H1 (cell line): ENCODE results near the gene ATG16L1. TPM values are rescaled to one million over a fixed set of nuclear protein-coding genes. Genes with fewer than 3 reads are reported as not detected.

Source experiments
- CTCF ChIA-PET: fragments of 300-600 bp; sonication (Branson Sonifier 250); formaldehyde crosslinking; loops from one replicate; lab custom pipeline; 2021; ENCODE audit not compliant: partially characterized antibody; lab: Charles Lee
- POLR2A ChIA-PET: fragments of 300-600 bp; sonication (Branson Sonifier 250); formaldehyde crosslinking; loops from one replicate; lab custom pipeline; 2021; ENCODE audit warnings: inconsistent platforms; ENCODE audit not compliant: partially characterized antibody; lab: Charles Lee
- DNase-seq, 2 experiments: peaks; one replicate each; pipeline versions ENCODE4 v3.0.0 to v3.0.0-alpha.2; 2010 to 2022; ENCODE audit warnings: low spot score in 2 of 2, low read depth in 1 of 2, mixed read lengths in 1 of 2
- FAIRE-seq: peaks from 2 replicates; lab custom pipeline; 2011; peaks lifted over from hg19 to GRCh38; lab: Jason Lieb, UNC
- H2AFZ ChIP-seq: 2 replicates; pipeline ENCODE4 v1.8.1; 2012; ENCODE audit warnings: low read length, inconsistent platforms
- H2AK5ac ChIP-seq: 2 replicates; pipeline ENCODE4 v1.6.1; 2013; ENCODE audit warnings: low read depth, low read length
- H2BK120ac ChIP-seq: replicated peaks from 2 replicates; pipeline ENCODE3; 2013; ENCODE audit warnings: low read depth, low read length, inconsistent platforms
- H2BK12ac ChIP-seq: 2 replicates; pipeline ENCODE4 v1.6.1; 2013; ENCODE audit warnings: low read depth, low read length
- H2BK15ac ChIP-seq: 2 replicates; pipeline ENCODE4 v1.6.1; 2013; ENCODE audit warnings: low read length
- H2BK20ac ChIP-seq: 2 replicates; pipeline ENCODE4 v1.6.1; 2013; ENCODE audit warnings: low read length
- H2BK5ac ChIP-seq: 2 replicates; pipeline ENCODE4 v1.6.1; 2013; ENCODE audit warnings: low read depth, low read length
- H3K14ac ChIP-seq: 2 replicates; pipeline ENCODE4 v1.6.1; 2013; ENCODE audit warnings: inconsistent platforms; ENCODE audit not compliant: insufficient read length
- H3K18ac ChIP-seq: 2 replicates; pipeline ENCODE4 v1.6.1; 2013; ENCODE audit warnings: low read length; ENCODE audit errors: extremely low read depth
- H3K23ac ChIP-seq: 2 replicates; pipeline ENCODE4 v1.6.1; 2013; ENCODE audit warnings: inconsistent platforms; ENCODE audit not compliant: insufficient read length
- H3K23me2 ChIP-seq: 2 replicates; pipeline ENCODE4 v1.6.1; 2013; ENCODE audit warnings: low read depth, low read length
- H3K27ac ChIP-seq: 2 replicates; pipeline ENCODE4 v1.6.1; 2011; ENCODE audit warnings: low read depth, low read length, inconsistent platforms
- H3K27me3 ChIP-seq, 4 experiments: replicated peaks in 1 of 4; 1 replicate in 1 of 4; 2 replicates in 3 of 4; pipeline versions ENCODE4 v1.6.1 to v1.8.1; 2011 to 2013; ENCODE audit warnings: low read length in 3 of 4, mild to moderate bottlenecking in 3 of 4, inconsistent platforms in 2 of 4, mixed read lengths in 2 of 4, moderate library complexity in 1 of 4; ENCODE audit not compliant: control insufficient read depth in 3 of 4, insufficient read depth in 3 of 4; ENCODE audit errors: extremely low read depth in 1 of 4
- H3K36me3 ChIP-seq, 4 experiments: 2 replicates each; pipeline versions ENCODE4 v1.6.1 to v1.8.1; 2011 to 2013; ENCODE audit warnings: mild to moderate bottlenecking in 4 of 4, low read length in 3 of 4, moderate library complexity in 2 of 4, control low read depth in 1 of 4, inconsistent platforms in 1 of 4; ENCODE audit not compliant: insufficient read depth in 4 of 4, control insufficient read depth in 2 of 4
- H3K4ac ChIP-seq: replicated peaks from 2 replicates; pipeline ENCODE3; 2013; ENCODE audit warnings: low read length, low read depth, mixed read lengths, inconsistent platforms; ENCODE audit not compliant: insufficient read length
- H3K4me1 ChIP-seq, 4 experiments: replicated peaks in 1 of 4; 1 replicate in 1 of 4; 2 replicates in 3 of 4; pipeline versions ENCODE4 v1.6.1 to v1.8.1; 2011 to 2013; ENCODE audit warnings: low read length in 3 of 4, inconsistent platforms in 2 of 4, mixed read lengths in 1 of 4; ENCODE audit not compliant: insufficient read depth in 4 of 4, control insufficient read depth in 3 of 4
- H3K4me2 ChIP-seq, 2 experiments: 2 replicates each; pipeline versions ENCODE4 v1.6.1 to v1.8.1; 2011 to 2013; ENCODE audit warnings: low read depth in 2 of 2, low read length in 2 of 2, control low read depth in 1 of 2, inconsistent platforms in 1 of 2, mild to moderate bottlenecking in 1 of 2; ENCODE audit not compliant: insufficient read depth in 1 of 2
- H3K4me3 ChIP-seq, 4 experiments: fragments of 200-600, 300-600 bp in 1 of 4; sonication (generic), shearing (Covaris generic), sonication (Bioruptor Twin) in 1 of 4; 2 replicates each; pipeline versions ENCODE4 v1.5.1 to v1.8.1; 2011 to 2016; ENCODE audit warnings: low read length in 4 of 4, low read depth in 3 of 4, control low read depth in 2 of 4, inconsistent platforms in 2 of 4, mild to moderate bottlenecking in 2 of 4, mixed read lengths in 1 of 4, moderate library complexity in 1 of 4; ENCODE audit not compliant: insufficient read depth in 2 of 4; ENCODE audit errors: extremely low read depth in 1 of 4
- H3K56ac ChIP-seq: replicated peaks from 2 replicates; pipeline ENCODE3; 2013; ENCODE audit warnings: low read depth, mild to moderate bottlenecking, mixed read lengths, low read length, inconsistent platforms; ENCODE audit not compliant: insufficient read length
- H3K79me1 ChIP-seq: 2 replicates; pipeline ENCODE4 v1.6.1; 2013; ENCODE audit warnings: low read depth, low read length, control low read depth
- H3K79me2 ChIP-seq, 2 experiments: 2 replicates each; pipeline versions ENCODE4 v1.6.1 to v1.8.1; 2012 to 2013; ENCODE audit warnings: low read length in 2 of 2, mild to moderate bottlenecking in 2 of 2, inconsistent platforms in 1 of 2; ENCODE audit not compliant: insufficient read depth in 2 of 2, control insufficient read depth in 1 of 2
- H3K9ac ChIP-seq, 4 experiments: replicated peaks in 1 of 4; 1 replicate in 1 of 4; 2 replicates in 3 of 4; pipeline versions ENCODE4 v1.6.1 to v1.8.1; 2011 to 2013; ENCODE audit warnings: low read depth in 3 of 4, low read length in 3 of 4, control low read depth in 2 of 4, mild to moderate bottlenecking in 2 of 4, moderate library complexity in 2 of 4, inconsistent platforms in 1 of 4; ENCODE audit errors: extremely low read depth in 1 of 4
- H3K9me3 ChIP-seq, 2 experiments: 2 replicates each; pipeline versions ENCODE4 v1.6.1 to v1.8.1; 2012 to 2013; ENCODE audit warnings: mild to moderate bottlenecking in 2 of 2, moderate library complexity in 2 of 2, control low read depth in 1 of 2, inconsistent platforms in 1 of 2, low read depth in 1 of 2, low read length in 1 of 2, mixed read lengths in 1 of 2; ENCODE audit not compliant: insufficient read depth in 2 of 2
- H4K20me1 ChIP-seq, 2 experiments: replicated peaks in 1 of 2; 2 replicates each; pipeline versions ENCODE3 to v1.8.1; 2011 to 2013; ENCODE audit warnings: inconsistent platforms in 2 of 2, low read length in 2 of 2, mild to moderate bottlenecking in 1 of 2; ENCODE audit not compliant: insufficient read depth in 2 of 2, control insufficient read depth in 1 of 2
- H4K5ac ChIP-seq: 2 replicates; pipeline ENCODE4 v1.6.1; 2013; ENCODE audit warnings: low read length, low read depth, mixed read lengths, inconsistent platforms; ENCODE audit not compliant: insufficient read length
- H4K8ac ChIP-seq: 2 replicates; pipeline ENCODE4 v1.8.0; 2013; ENCODE audit warnings: mild to moderate bottlenecking, moderate library complexity, low read length, inconsistent platforms; ENCODE audit not compliant: insufficient read depth; ENCODE audit errors: extremely low read depth
- H4K91ac ChIP-seq: replicated peaks from 2 replicates; pipeline ENCODE3; 2013; ENCODE audit warnings: low read length, mixed read lengths, inconsistent platforms; ENCODE audit not compliant: insufficient read length
- ASH2L ChIP-seq: fragments of 200-600, 300-600 bp; sonication (generic); IDR thresholded peaks from one replicate; pipeline ENCODE4 v1.7.1; 2017; ENCODE audit warnings: low read length
- CBX5 ChIP-seq: fragments of 300-800, 300-1000 bp; sonication (generic); IDR thresholded peaks from 2 replicates; pipeline ENCODE4 v1.7.1; 2016; ENCODE audit warnings: antibody characterized with exemption, low read length, low read depth
- PHF8 ChIP-seq: fragments of 200-600 bp; sonication (generic); conservative IDR thresholded peaks from 2 replicates; pipeline ENCODE4 v1.7.1; 2012; ENCODE audit warnings: low read depth, mild to moderate bottlenecking, inconsistent platforms, low read length, moderate library complexity
- POU5F1 ChIP-seq: IDR thresholded peaks from 2 replicates; pipeline ENCODE4 v1.6.1; 2011; ENCODE audit warnings: low read depth, mild to moderate bottlenecking, low read length, moderate library complexity
- RFX5 ChIP-seq: IDR thresholded peaks from 2 replicates; pipeline ENCODE4 v1.6.1; 2011; ENCODE audit warnings: low read depth, low read length, improper control_type of control experiment, borderline replicate concordance
- SP4 ChIP-seq: IDR thresholded peaks from 2 replicates; pipeline ENCODE4 v1.6.1; 2012; ENCODE audit warnings: low read length, inconsistent platforms
- SRF ChIP-seq: IDR thresholded peaks from 2 replicates; pipeline ENCODE4 v1.6.1; 2011; ENCODE audit warnings: mild to moderate bottlenecking, low read depth, low read length, moderate library complexity
- TAF1 ChIP-seq: IDR thresholded peaks from 2 replicates; pipeline ENCODE4 v1.6.1; 2011; ENCODE audit warnings: mild to moderate bottlenecking, low read depth, low read length
- TAF7 ChIP-seq: optimal IDR thresholded peaks from 2 replicates; pipeline ENCODE3; 2011; ENCODE audit warnings: low read depth, mild to moderate bottlenecking, inconsistent platforms, low read length, moderate library complexity, borderline replicate concordance
- WGBS, 2 experiments: shearing (Covaris generic) in 1 of 2; methylation state at CpG; one replicate each; pipeline versions ENCODE4 v1.1.6 to v1.1.7; 2013 to 2015; ENCODE audit warnings: low lambda C conversion rate in 2 of 2, mixed read lengths in 2 of 2, inconsistent platforms in 1 of 2, low coverage in 1 of 2, missing lambda C conversion rate in 1 of 2; ENCODE audit not compliant: insufficient replicate concordance in 2 of 2, insufficient coverage in 1 of 2, insufficient read length in 1 of 2; ENCODE audit errors: extremely low coverage in 1 of 2, missing lambda C conversion rate in 1 of 2; 5-methylcytosine and 5-hydroxymethylcytosine counted together
- polyA plus RNA-seq, 7 experiments: library from polyadenylated mRNA; depleted of rRNA in 3 of 7; stranded (reverse) in 5 of 7; unstranded in 2 of 7; fragments of >200 nt in 5 of 7; fragments of 200-250 nt in 2 of 7; gene quantifications; 1 replicate in 5 of 7; 2 replicates in 1 of 7; 4 replicates in 1 of 7; pipeline versions ENCODE4 v1.2.1 to v1.2.3, GENCODE V29; 2011 to 2013; ENCODE audit warnings: missing spikeins in 2 of 7, mixed read lengths in 2 of 7
- total RNA-seq: library from RNA; stranded (reverse); fragmentation: NEBNext Ultra II Directional; extraction: Animal tissue kit (Norgen Biotek cat#: 25700); gene quantifications from 2 replicates; pipeline ENCODE4 v1.2.1, GENCODE V29; 2021
- TF ChIP-seq, protein P1 (sequence below): IDR thresholded peaks from 2 replicates; pipeline ENCODE4 v1.6.1; 2011; ENCODE audit warnings: low read length, improper control_type of control experiment
- TF ChIP-seq, protein P2 (sequence below): IDR thresholded peaks from 2 replicates; pipeline ENCODE4 v1.6.1; 2012; ENCODE audit warnings: low read length, inconsistent platforms

The ATG16L1 gene
- total and polyA plus RNA-seq, 2 of the 8 experiments (the other 6 are each of a cell fraction or from before 2014, with no cell fraction given) = 18.3 to 31.0 TPM

DNA sequence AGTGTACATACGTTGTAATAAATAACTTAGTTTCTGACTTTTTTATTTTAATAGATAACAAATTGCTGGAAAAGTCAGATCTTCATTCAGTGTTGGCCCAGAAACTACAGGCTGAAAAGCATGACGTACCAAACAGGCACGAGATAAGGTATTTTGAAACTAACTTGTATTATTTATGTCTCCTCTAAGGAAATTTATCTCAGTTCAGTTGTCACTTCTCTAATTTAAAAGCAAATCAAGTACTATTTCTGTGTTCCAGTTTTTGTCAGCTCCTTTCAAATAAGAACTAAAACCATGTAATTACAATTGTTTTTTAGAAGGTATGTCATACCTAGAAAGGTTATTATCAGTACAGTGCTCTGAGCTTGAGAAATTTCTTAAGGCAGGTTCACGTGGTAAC is 4.6 kb downstream of the ATG16L1 start:
- Histone ChIP-seq H3K27ac (no peak overlapping the region), H2BK12ac (no peak overlapping the region), H3K4me1 (0 out of 7 replicates have a peak, but pooled peaks cover 0 to 2% (median 0%) of the 10 kb centered on the region in 4 experiments), H3K4me3 (no peak overlapping the region), H3K79me1 (peaks cover 5% of the 10 kb centered on the region; the same call in 1 of the 2 replicates), H3K4me2 (no peak overlapping the region), H3K27me3 (no peaks in the 10 kb centered on the region), H3K9me3 (no peaks in the 10 kb centered on the region), H2BK5ac (no peak overlapping the region), H3K14ac (no peak overlapping the region), H4K8ac (no peak overlapping the region), H3K9ac (no peak overlapping the region), H2BK15ac (no peak overlapping the region), H3K36me3 (peaks cover 11 to 45% (median 32%) of the 10 kb centered on the region in 4 experiments; a peak in 7 of 8 replicates), H4K5ac (no peak overlapping the region), H4K91ac (no peak overlapping the region), H2BK120ac (no peak overlapping the region), H3K56ac (no peak overlapping the region), H2AK5ac (no peak overlapping the region), H3K18ac (no peak overlapping the region), H3K79me2 (peaks cover 15 to 66% of the 10 kb centered on the region in 2 experiments), H3K23ac (no peak overlapping the region), H2AFZ (no peak overlapping the region), H3K4ac (no peak overlapping the region), H3K23me2 (no peaks in the 10 kb centered on the region; the same call in 1 of the 2 replicates), H4K20me1 (peaks cover 5 to 6% of the 10 kb centered on the region in 2 experiments), H2BK20ac (no peak overlapping the region)
- TF ChIP-seq TAF1 (no peak), SRF (no peak), PHF8 (no peak), TAF7 (no peak), RFX5 (no peak), CBX5 (no peak), POU5F1 (no peak), SP4 (no peak), ASH2L (no peak)
- TF ChIP-seq, protein P1, sequence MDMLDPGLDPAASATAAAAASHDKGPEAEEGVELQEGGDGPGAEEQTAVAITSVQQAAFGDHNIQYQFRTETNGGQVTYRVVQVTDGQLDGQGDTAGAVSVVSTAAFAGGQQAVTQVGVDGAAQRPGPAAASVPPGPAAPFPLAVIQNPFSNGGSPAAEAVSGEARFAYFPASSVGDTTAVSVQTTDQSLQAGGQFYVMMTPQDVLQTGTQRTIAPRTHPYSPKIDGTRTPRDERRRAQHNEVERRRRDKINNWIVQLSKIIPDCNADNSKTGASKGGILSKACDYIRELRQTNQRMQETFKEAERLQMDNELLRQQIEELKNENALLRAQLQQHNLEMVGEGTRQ = no peak
- TF ChIP-seq, protein P2, sequence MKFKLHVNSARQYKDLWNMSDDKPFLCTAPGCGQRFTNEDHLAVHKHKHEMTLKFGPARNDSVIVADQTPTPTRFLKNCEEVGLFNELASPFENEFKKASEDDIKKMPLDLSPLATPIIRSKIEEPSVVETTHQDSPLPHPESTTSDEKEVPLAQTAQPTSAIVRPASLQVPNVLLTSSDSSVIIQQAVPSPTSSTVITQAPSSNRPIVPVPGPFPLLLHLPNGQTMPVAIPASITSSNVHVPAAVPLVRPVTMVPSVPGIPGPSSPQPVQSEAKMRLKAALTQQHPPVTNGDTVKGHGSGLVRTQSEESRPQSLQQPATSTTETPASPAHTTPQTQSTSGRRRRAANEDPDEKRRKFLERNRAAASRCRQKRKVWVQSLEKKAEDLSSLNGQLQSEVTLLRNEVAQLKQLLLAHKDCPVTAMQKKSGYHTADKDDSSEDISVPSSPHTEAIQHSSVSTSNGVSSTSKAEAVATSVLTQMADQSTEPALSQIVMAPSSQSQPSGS = no peak
- FAIRE-seq = no peak
- WGBS, 2 experiments = 89% methylated on average over 4 of the region's 4 CpGs; no CpG with 5 or more reads in 1 of the 2 experiments
- ChIA-PET CTCF (no interaction called here), POLR2A (interaction anchor here (0.6 to 1.1 kb wide), 2 partner anchors 10 to 29 kb away, joined by 3 read pairs; no protein-coding TSS in a partner anchor)
- no peak for DNase-seq
